SK-N-SH (cell line): ENCODE measurements around the gene CCDC192.

Source experiments
- CTCF ChIP-seq: fragments of 200-600 bp; sonication (generic); IDR thresholded peaks from 2 replicates; pipeline ENCODE4 v1.6.1; 2017; ENCODE audit warnings: antibody characterized with exemption, mild to moderate bottlenecking, moderate library complexity
- EP300 ChIP-seq, 2 experiments: IDR thresholded peaks; 2 replicates each; pipeline versions ENCODE4 v1.4.0 to v1.6.1; 2012; ENCODE audit warnings: borderline replicate concordance in 1 of 2, low read depth in 1 of 2, low read length in 1 of 2
- JUND ChIP-seq: IDR thresholded peaks from 2 replicates; pipeline ENCODE4 v1.4.0; 2012
- POLR2AphosphoS5 ChIP-seq: IDR thresholded peaks from 2 replicates; pipeline ENCODE4 v1.6.1; 2012; ENCODE audit warnings: low read depth, low read length
- SIN3A ChIP-seq: IDR thresholded peaks from 2 replicates; pipeline ENCODE4 v1.6.1; 2012; ENCODE audit warnings: low read depth, mild to moderate bottlenecking, low read length, moderate library complexity, borderline replicate concordance
- USF2 ChIP-seq: fragments of 150-350 bp; IDR thresholded peaks from 2 replicates; pipeline ENCODE4 v1.6.1; 2017; ENCODE audit warnings: antibody characterized with exemption, low read length, low read depth, borderline replicate concordance
- YY1 ChIP-seq: IDR thresholded peaks from 2 replicates; pipeline ENCODE4 v1.4.0; 2012; ENCODE audit warnings: low read depth, mild to moderate bottlenecking

GRCh38 chr5:127875235-127876021 is 172.2 kb downstream of the CCDC192 start:
- TF ChIP-seq POLR2AphosphoS5: no peak
- TF ChIP-seq YY1: no peak
- no peak for TF ChIP-seq USF2
- peak; percentile 57 for TF ChIP-seq CTCF
- no peak for TF ChIP-seq JUND
- TF ChIP-seq EP300 (IDR thresholded peaks at IDR 0.05; ENCODE audit: borderline replicate concordance in 1 of 2, low read depth in 1 of 2, low read length in 1 of 2): no peak
- TF ChIP-seq SIN3A: no peak
